H9 (cell line): ENCODE data around the gene RNF220. TPM values are rescaled to one million over a fixed set of nuclear protein-coding genes. Genes with fewer than 3 reads are reported as not detected.

Experiments
- DNase-seq: peaks from one replicate; pipeline ENCODE4 v3.0.0-alpha.2; 2017
- H2AFZ ChIP-seq: one replicate; pipeline ENCODE4 v1.6.1; 2013; ENCODE audit warnings: mild to moderate bottlenecking, low read length, control low read depth, moderate library complexity
- H2AK5ac ChIP-seq: 2 replicates; pipeline ENCODE4 v1.6.1; 2013; ENCODE audit warnings: low read length, control low read depth, mixed read lengths; ENCODE audit not compliant: insufficient read length
- H2BK120ac ChIP-seq: one replicate; pipeline ENCODE4 v1.6.1; 2013; ENCODE audit warnings: low read depth, mild to moderate bottlenecking, low read length, control low read depth, inconsistent platforms; ENCODE audit not compliant: poor library complexity, severe bottlenecking
- H2BK12ac ChIP-seq: 2 replicates; pipeline ENCODE4 v1.6.1; 2013; ENCODE audit warnings: low read length, control low read depth, mixed read lengths, low read depth; ENCODE audit not compliant: insufficient read length
- H2BK15ac ChIP-seq: 2 replicates; pipeline ENCODE4 v1.6.1; 2013; ENCODE audit warnings: low read depth, low read length, control low read depth
- H2BK20ac ChIP-seq: one replicate; pipeline ENCODE4 v1.6.1; 2013; ENCODE audit warnings: low read depth, mild to moderate bottlenecking, low read length, control low read depth, inconsistent platforms; ENCODE audit not compliant: poor library complexity, severe bottlenecking
- H2BK5ac ChIP-seq: 2 replicates; pipeline ENCODE4 v1.6.1; 2013; ENCODE audit warnings: low read length, control low read depth, mixed read lengths; ENCODE audit not compliant: insufficient read length
- H3K14ac ChIP-seq: 2 replicates; pipeline ENCODE4 v1.6.1; 2013; ENCODE audit warnings: low read length, control low read depth; ENCODE audit not compliant: insufficient read depth
- H3K18ac ChIP-seq: 2 replicates; pipeline ENCODE4 v1.6.1; 2013; ENCODE audit warnings: low read depth, mild to moderate bottlenecking, mixed read lengths, low read length, control low read depth; ENCODE audit not compliant: insufficient read length
- H3K23ac ChIP-seq: 2 replicates; pipeline ENCODE4 v1.6.1; 2013; ENCODE audit warnings: low read length, control low read depth, mixed read lengths, low read depth; ENCODE audit not compliant: insufficient read length
- H3K23me2 ChIP-seq: 2 replicates; pipeline ENCODE4 v1.6.1; 2013; ENCODE audit warnings: low read depth, mild to moderate bottlenecking, mixed read lengths, low read length, control low read depth; ENCODE audit not compliant: insufficient read length, poor library complexity, severe bottlenecking
- H3K27ac ChIP-seq: 2 replicates; pipeline ENCODE4 v1.5.1; 2013; ENCODE audit warnings: low read length, control low read depth, mixed read lengths, low read depth; ENCODE audit not compliant: insufficient read length
- H3K27me3 ChIP-seq: 2 replicates; pipeline ENCODE4 v1.6.1; 2013; ENCODE audit warnings: low read length, control low read depth, inconsistent platforms; ENCODE audit not compliant: insufficient read depth
- H3K4ac ChIP-seq: 2 replicates; pipeline ENCODE4 v1.6.1; 2013; ENCODE audit warnings: low read depth, mild to moderate bottlenecking, control low read depth, inconsistent platforms, low read length, moderate library complexity
- H3K4me1 ChIP-seq: 2 replicates; pipeline ENCODE4 v1.6.1; 2013; ENCODE audit warnings: low read length, control low read depth, inconsistent platforms; ENCODE audit not compliant: insufficient read depth
- H3K4me2 ChIP-seq: 2 replicates; pipeline ENCODE4 v1.6.1; 2013; ENCODE audit warnings: low read length, control low read depth, mixed read lengths; ENCODE audit not compliant: insufficient read length, insufficient read depth
- H3K56ac ChIP-seq: 2 replicates; pipeline ENCODE4 v1.6.1; 2013; ENCODE audit warnings: low read depth, mild to moderate bottlenecking, mixed read lengths, low read length, control low read depth; ENCODE audit not compliant: insufficient read length
- H3K79me1 ChIP-seq: 2 replicates; pipeline ENCODE4 v1.6.1; 2013; ENCODE audit warnings: low read depth, mild to moderate bottlenecking, moderate library complexity, low read length, control low read depth, inconsistent platforms; ENCODE audit not compliant: insufficient read depth, poor library complexity, severe bottlenecking
- H3K79me2 ChIP-seq: 2 replicates; pipeline ENCODE4 v1.6.1; 2013; ENCODE audit warnings: low read length, control low read depth, inconsistent platforms; ENCODE audit not compliant: insufficient read depth
- H3K9ac ChIP-seq: 2 replicates; pipeline ENCODE4 v1.6.1; 2013; ENCODE audit warnings: low read length, control low read depth, mixed read lengths; ENCODE audit not compliant: insufficient read length; ENCODE audit errors: extremely low read depth
- H3K9me3 ChIP-seq: one replicate; pipeline ENCODE4 v1.6.1; 2013; ENCODE audit warnings: low read depth, low read length, inconsistent platforms; ENCODE audit not compliant: control insufficient read depth
- H3T11ph ChIP-seq: one replicate; pipeline ENCODE4 v1.6.1; 2013; ENCODE audit warnings: mild to moderate bottlenecking, low read length, control low read depth, inconsistent platforms
- H4K20me1 ChIP-seq: one replicate; pipeline ENCODE4 v1.6.1; 2013; ENCODE audit not compliant: control insufficient read depth, insufficient read length, insufficient read depth
- H4K5ac ChIP-seq: 2 replicates; pipeline ENCODE4 v1.6.1; 2013; ENCODE audit warnings: low read depth, mild to moderate bottlenecking, mixed read lengths, low read length, control low read depth; ENCODE audit not compliant: insufficient read length
- H4K8ac ChIP-seq: replicated peaks from 2 replicates; pipeline ENCODE4 v1.6.1; 2013; ENCODE audit warnings: low read length, control low read depth, mixed read lengths, low read depth; ENCODE audit not compliant: insufficient read length
- H4K91ac ChIP-seq: 2 replicates; pipeline ENCODE4 v1.6.1; 2013; ENCODE audit warnings: low read depth, mild to moderate bottlenecking, moderate library complexity, mixed read lengths, low read length, control low read depth; ENCODE audit not compliant: insufficient read length
- H3K27ac Mint-ChIP-seq, 3 experiments: 2 replicates in 2 of 3; 3 replicates in 1 of 3; pipeline ENCODE4 v1.8.0; 2020 to 2021; ENCODE audit warnings: mixed read lengths in 3 of 3, mild to moderate bottlenecking in 1 of 3, moderate library complexity in 1 of 3
- H3K27me3 Mint-ChIP-seq: 2 replicates; pipeline ENCODE4 v1.8.0; 2021; ENCODE audit warnings: low read depth, mild to moderate bottlenecking, moderate library complexity, mixed read lengths
- H3K36me3 Mint-ChIP-seq, 3 experiments: 2 replicates in 2 of 3; 3 replicates in 1 of 3; pipeline ENCODE4 v1.8.0; 2020 to 2021; ENCODE audit warnings: low read depth in 3 of 3, mixed read lengths in 3 of 3; ENCODE audit not compliant: insufficient read depth in 1 of 3
- H3K4me1 Mint-ChIP-seq, 2 experiments: 2 replicates each; pipeline ENCODE4 v1.8.0; 2020; ENCODE audit warnings: mixed read lengths in 2 of 2
- H3K4me3 Mint-ChIP-seq, 2 experiments: 2 replicates in 1 of 2; 3 replicates in 1 of 2; pipeline ENCODE4 v1.8.0; 2020 to 2021; ENCODE audit warnings: mild to moderate bottlenecking in 2 of 2, mixed read lengths in 2 of 2, moderate library complexity in 1 of 2
- H3K9me3 Mint-ChIP-seq, 2 experiments: 2 replicates in 1 of 2; 3 replicates in 1 of 2; pipeline ENCODE4 v1.8.0; 2020; ENCODE audit warnings: mild to moderate bottlenecking in 2 of 2, mixed read lengths in 2 of 2, moderate library complexity in 1 of 2
- WGBS: extraction: QIAGEN DNeasy Blood & Tissue Kit; methylation state at CpG from one replicate; pipeline ENCODE4 v1.1.7; 2013; ENCODE audit warnings: missing lambda C conversion rate, low lambda C conversion rate, mixed read lengths; ENCODE audit not compliant: insufficient read length; ENCODE audit errors: extremely low coverage; 5-methylcytosine and 5-hydroxymethylcytosine counted together
- total RNA-seq: library from RNA; stranded (reverse); gene quantifications from 2 replicates; pipeline ENCODE4 v1.2.1, GENCODE V29; 2021
- TF ChIP-seq, protein P1 (sequence below): fragments of 200-600 bp; sonication (generic); conservative IDR thresholded peaks from 3 replicates; pipeline ENCODE4 v1.8.0; 2021; ENCODE audit warnings: antibody characterized with exemption, mild to moderate bottlenecking

The RNF220 gene
- total RNA-seq, 1 experiment from 2014 or later = 109 TPM

GRCh38 chr1:44628962-44629756 is 224.1 kb downstream of the RNF220 start:
- peaks cover 19 to 21% of the 10 kb centered on the region in 2 experiments for H3K4me1 Mint-ChIP-seq
- Histone ChIP-seq H2BK120ac (no peak overlapping the region), H3K79me2 (no peaks in the 10 kb centered on the region), H3K4me2 (no peak overlapping the region), H2BK20ac (no peak overlapping the region), H3K14ac (no peak overlapping the region), H3K9me3 (no peaks in the 10 kb centered on the region), H4K20me1 (no peaks in the 10 kb centered on the region), H3K4ac (no peak overlapping the region), H3K4me1 (peaks cover 3% of the 10 kb centered on the region; the same call in 1 of the 2 replicates), H2AFZ (no peak overlapping the region), H4K91ac (no peak overlapping the region), H2BK12ac (no peak overlapping the region), H3K56ac (no peak overlapping the region), H2BK5ac (no peak overlapping the region), H2AK5ac (no peak overlapping the region), H3K23me2 (peaks cover 11% of the 10 kb centered on the region), H3K18ac (no peak overlapping the region), H3K27me3 (no peaks in the 10 kb centered on the region), H3K23ac (no peak overlapping the region), H3T11ph (no peak overlapping the region), H3K9ac (no peak overlapping the region), H2BK15ac (no peak overlapping the region), H3K27ac (no peak overlapping the region), H4K8ac (no peak overlapping the region), H3K79me1 (no peaks in the 10 kb centered on the region), H4K5ac (no peak overlapping the region)
- TF ChIP-seq, protein P1, sequence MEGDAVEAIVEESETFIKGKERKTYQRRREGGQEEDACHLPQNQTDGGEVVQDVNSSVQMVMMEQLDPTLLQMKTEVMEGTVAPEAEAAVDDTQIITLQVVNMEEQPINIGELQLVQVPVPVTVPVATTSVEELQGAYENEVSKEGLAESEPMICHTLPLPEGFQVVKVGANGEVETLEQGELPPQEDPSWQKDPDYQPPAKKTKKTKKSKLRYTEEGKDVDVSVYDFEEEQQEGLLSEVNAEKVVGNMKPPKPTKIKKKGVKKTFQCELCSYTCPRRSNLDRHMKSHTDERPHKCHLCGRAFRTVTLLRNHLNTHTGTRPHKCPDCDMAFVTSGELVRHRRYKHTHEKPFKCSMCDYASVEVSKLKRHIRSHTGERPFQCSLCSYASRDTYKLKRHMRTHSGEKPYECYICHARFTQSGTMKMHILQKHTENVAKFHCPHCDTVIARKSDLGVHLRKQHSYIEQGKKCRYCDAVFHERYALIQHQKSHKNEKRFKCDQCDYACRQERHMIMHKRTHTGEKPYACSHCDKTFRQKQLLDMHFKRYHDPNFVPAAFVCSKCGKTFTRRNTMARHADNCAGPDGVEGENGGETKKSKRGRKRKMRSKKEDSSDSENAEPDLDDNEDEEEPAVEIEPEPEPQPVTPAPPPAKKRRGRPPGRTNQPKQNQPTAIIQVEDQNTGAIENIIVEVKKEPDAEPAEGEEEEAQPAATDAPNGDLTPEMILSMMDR = no peak
- no peak overlapping the region for H3K27ac Mint-ChIP-seq
- no peak overlapping the region for H3K4me3 Mint-ChIP-seq
- H3K27me3 Mint-ChIP-seq = peaks cover 9% of the 10 kb centered on the region
- DNase-seq = no peak
- H3K9me3 Mint-ChIP-seq = no peaks in the 10 kb centered on the region
- WGBS = no CpG with 5 or more reads among the region's 5 CpGs
- peaks cover 3 to 13% (median 12%) of the 10 kb centered on the region in 3 experiments for H3K36me3 Mint-ChIP-seq
